Suprapubic skin (tissue), 4 donors: Measurements from ENCODE around the gene VWF.

ENCODE experiments used
- CTCF ChIP-seq, 2 donors: fragments of 200-600 bp in 1 of 2; fragments of 450-650 bp in 1 of 2; sonication (generic) in 1 of 2; IDR thresholded peaks; one replicate each; pipeline ENCODE4 v1.5.1; 2016 to 2019; ENCODE audit warnings: antibody characterized with exemption in 2 of 2, mild to moderate bottlenecking in 1 of 2, moderate library complexity in 1 of 2
- EP300 ChIP-seq: sonication (generic); formaldehyde crosslinking; IDR thresholded peaks from one replicate; pipeline ENCODE4 v1.6.1; 2017; ENCODE audit warnings: antibody characterized with exemption
- POLR2A ChIP-seq, 2 donors: fragments of 450-650 bp; IDR thresholded peaks; one replicate each; pipeline ENCODE4 v1.6.1; 2017; ENCODE audit warnings: antibody characterized with exemption in 2 of 2, mild to moderate bottlenecking in 2 of 2, moderate library complexity in 2 of 2
- POLR2AphosphoS5 ChIP-seq, 3 donors: sonication (generic); formaldehyde crosslinking; IDR thresholded peaks; one replicate each; pipeline ENCODE4 v1.6.1; 2017; ENCODE audit warnings: antibody characterized with exemption in 3 of 3

- TF ChIP-seq POLR2A (IDR thresholded peaks at IDR 0.05) (no peak), CTCF (IDR thresholded peaks at IDR 0.05) (no peak), POLR2AphosphoS5 (IDR thresholded peaks at IDR 0.05) (no peak), EP300 (no peak)
These were observed 9.2 kb upstream of the VWF start for GRCh38 chr12:6133642-6134041.
